NCI-H2227 (cell line): ENCODE measurements around the gene SDK2.

ENCODE experiments used
- DNase-seq: peaks from one replicate; lab custom pipeline; 2025; ENCODE audit not compliant: unreplicated experiment; lab: John Stamatoyannopoulos, UW

The SDK2 gene

GRCh38 chr17:73379826-73380225 lies 264.4 kb downstream of the SDK2 start:
- no peak for DNase-seq

DNA sequence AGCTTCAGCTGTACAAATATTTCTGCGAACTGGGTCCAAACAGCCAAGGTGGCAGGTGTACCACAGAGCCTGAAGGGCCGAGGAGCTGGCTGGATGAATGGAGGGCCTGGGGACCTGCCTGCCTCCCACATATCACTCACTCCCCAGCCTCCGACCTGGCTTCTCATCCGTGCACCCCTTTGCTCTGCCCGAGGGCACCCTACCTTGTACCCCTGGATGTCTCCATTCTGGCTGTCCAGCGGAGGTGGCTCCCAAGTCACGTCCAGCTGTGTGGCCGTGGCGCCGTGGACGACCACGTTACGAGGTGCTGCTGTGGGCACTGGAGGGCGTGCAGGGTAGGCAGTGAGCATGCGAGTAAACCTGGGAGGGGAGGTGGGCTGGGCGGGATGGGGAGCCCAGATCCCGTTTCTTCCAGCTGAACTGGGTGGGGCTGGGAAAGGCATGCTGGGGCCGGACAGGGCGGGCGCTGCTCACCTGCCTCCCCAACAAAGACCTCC lies 265.2 kb downstream of the SDK2 start:
- DNase-seq, result no peak

- DNase-seq, result no peak
Measured at GRCh38 chr17:73376636-73377035, 267.6 kb downstream of the SDK2 start.

DNA sequence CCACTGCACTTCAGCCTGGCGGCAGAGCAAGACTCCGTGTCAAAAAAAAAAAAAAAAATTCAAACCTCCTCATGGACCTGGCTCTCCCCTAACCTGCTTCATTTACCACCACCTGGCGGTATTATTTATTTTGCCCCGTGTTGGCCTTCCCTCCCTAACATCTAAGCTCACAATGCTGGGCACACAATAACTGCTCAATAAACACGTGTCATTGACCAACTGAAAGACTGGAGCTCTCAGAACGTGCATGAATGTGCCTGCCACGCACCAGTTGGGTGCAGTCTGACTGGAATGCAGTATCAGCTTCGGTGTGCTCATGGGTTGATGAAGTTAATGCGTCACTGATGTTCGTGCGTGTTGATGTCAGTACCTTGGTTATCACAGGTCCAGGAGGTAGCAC lies 268.1 kb downstream of the SDK2 start:
- DNase-seq, result no peak

- no peak for DNase-seq
Measured at GRCh38 chr17:73371836-73372235, 272.4 kb downstream of the SDK2 start.

GRCh38 chr17:73371285-73371684 lies 273.0 kb downstream of the SDK2 start:
- DNase-seq, result no peak

- peak; percentile 89 for DNase-seq
Measured at GRCh38 chr17:73369817-73370490, 274.3 kb downstream of the SDK2 start.

DNA sequence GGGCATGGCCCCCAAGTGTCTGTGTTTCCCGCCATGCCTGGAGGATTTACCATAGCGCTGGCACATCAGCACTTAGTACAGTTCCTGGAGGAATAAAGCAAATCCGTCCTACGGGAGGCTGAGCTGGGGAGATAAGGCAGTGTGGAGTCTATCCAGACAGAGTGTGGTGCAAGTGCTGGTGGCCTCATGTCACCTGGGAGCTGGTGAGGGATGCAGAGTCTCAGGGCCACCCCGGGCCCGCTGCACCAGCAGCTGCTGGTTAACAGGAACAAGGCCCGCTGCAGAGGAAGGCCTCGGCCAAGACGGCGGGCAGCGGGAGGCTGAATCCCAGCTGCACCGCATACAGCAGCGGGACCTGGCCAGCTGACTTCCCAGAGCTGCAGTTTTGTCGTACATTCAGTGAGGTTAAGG lies 275.1 kb downstream of the SDK2 start:
- DNase-seq, result no peak

GRCh38 chr17:73368085-73368631 lies 276.1 kb downstream of the SDK2 start:
- no peak for DNase-seq

GRCh38 chr17:73365906-73366623 lies 278.2 kb downstream of the SDK2 start:
- no peak for DNase-seq

- DNase-seq, result no peak
Measured at GRCh38 chr17:73365301-73365874, 278.9 kb downstream of the SDK2 start.

DNA sequence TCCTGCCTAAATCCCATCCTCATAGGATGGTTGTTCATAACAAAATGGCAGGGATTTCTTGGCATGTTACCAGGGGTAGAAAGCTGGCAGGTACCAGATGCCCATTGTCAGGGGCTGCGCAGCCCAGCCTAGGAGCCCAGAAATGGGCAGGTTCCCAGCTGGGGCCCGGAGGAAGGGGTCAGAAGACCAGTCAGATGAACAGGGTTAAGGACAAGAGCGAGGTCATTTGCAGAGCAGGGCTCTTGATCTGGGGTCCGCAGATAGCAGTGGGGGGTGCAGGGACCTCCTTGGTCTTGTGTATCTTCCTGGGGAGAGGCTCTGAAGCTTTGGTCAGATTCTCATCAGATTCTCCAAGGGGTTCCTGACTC lies 280.1 kb downstream of the SDK2 start:
- no peak for DNase-seq

GRCh38 chr17:73363442-73364154 lies 280.6 kb downstream of the SDK2 start:
- DNase-seq, result no peak

DNA sequence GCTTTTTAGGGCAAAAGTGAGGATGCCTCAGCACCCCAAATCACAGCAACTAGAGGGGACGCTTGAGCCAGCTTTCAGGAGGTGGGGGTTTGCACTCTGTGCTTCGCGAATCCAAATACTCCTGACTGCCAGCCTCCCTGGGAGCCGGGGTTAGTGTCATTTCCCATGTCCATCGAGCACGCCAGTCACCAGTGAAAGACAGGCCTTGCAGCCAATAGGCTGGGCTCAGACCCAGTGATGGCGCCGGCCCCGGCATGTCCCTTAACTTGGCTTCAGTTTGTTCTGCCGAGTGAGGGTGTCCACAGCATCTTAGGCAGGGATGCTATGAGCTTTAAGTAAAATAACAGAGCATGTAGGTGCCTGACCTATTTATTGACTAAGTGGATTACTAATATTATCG lies 281.5 kb downstream of the SDK2 start:
- no peak for DNase-seq

- peak; percentile 50 for DNase-seq
Measured at GRCh38 chr17:73360961-73361761, 283.1 kb downstream of the SDK2 start.

DNA sequence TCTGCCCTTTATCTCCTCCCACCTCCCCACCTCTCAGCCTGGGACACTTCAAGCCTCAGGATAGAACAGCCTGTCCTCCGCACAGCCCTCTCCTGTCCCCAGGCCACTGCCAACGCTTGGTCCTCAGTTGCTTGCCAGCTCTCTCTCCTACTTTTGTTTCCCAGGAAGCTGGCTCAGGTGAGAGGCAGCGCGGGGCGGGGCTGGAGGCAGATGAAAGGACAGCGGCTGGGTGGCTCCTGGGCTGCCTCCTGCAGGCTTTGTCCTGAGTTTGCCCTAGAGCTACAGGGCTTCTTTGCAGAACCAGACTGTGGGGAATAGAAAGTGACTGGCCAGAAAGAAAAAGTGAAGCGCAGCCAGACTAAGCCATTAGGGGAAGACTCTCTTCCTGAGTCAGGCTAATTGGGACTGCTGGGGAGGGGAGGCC lies 284.2 kb downstream of the SDK2 start:
- no peak for DNase-seq

DNA sequence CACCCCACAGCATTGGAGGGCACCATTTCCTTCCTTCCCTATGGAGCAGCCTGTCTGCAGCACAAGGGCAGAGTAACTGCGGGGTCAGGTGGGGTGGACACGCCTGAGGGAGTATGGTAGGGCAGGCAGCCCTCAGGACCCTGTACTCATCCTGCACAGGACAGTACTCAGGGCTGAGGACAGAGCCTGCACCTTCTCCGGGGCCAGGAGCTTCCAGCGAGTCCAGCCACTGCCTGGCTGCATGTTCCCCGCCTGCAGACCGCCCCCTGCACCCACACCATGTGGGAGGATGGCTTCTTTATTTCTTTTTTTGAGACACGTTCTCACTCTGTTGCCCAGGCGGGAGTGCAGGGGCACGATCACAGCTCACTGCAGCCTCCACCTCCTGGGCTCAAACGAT lies 284.9 kb downstream of the SDK2 start:
- DNase-seq, result no peak

DNA sequence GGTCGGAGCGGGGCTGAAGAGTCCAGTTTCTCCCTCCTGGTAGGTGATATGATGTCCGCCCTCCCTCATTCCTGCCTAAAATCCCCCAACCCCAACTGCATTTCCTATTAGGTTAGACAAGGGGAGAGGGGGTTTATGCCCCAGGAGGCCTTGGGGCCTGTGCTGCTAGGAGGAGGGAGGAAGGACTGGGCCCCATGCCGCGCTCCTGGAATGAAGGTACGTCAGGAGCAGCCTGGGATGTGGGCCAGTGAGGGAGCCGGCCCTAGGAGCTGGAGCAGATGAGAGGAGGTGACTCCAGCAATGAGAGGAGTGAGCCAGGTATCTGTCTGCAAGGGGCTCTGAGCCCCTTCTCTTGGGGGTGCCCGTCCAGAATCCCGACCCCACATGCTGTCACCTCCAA lies 285.6 kb downstream of the SDK2 start:
- DNase-seq, result no peak

- DNase-seq, result no peak
Measured at GRCh38 chr17:73357981-73358380, 286.3 kb downstream of the SDK2 start.

DNA sequence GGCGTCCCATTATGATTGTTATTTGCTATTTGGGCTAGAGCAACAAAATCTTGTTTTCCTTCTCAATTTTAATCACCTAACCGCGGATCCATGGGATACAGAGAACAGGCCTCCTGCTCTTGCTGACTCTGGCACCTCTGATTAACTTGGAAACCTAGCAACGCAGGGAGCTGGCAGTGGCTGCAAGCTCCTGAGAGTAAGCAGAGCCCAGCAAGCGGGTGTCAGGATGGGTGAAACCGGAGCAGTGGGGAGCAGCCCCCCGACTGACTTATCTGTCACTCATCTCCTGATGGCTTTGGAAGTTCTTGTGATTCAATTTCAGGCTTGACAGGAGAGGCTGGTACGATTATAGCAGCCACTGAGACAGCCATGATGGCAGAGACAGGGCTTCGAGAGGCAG lies 286.9 kb downstream of the SDK2 start:
- no peak for DNase-seq
